Activated T-helper 9 cell treated with anti-CD3 and anti-CD28 coated beads, Interleukin-2, amount 50 U/mL, for 16 hours (primary cell): Measurements from ENCODE around the gene KLHL18.
A peak's percentile ranks its signal among the peaks of the same experiment; 100 is the strongest.
"Not testable (repeated sequence)": the region's sequence is repeated elsewhere in the genome, so short reads cannot be mapped to it uniquely, and the experiment has no call there.

Experiments
- DNase-seq: peaks from one replicate; pipeline ENCODE4 v3.0.0-alpha.2; 2020; ENCODE audit warnings: low read depth

Gene KLHL18

DNA sequence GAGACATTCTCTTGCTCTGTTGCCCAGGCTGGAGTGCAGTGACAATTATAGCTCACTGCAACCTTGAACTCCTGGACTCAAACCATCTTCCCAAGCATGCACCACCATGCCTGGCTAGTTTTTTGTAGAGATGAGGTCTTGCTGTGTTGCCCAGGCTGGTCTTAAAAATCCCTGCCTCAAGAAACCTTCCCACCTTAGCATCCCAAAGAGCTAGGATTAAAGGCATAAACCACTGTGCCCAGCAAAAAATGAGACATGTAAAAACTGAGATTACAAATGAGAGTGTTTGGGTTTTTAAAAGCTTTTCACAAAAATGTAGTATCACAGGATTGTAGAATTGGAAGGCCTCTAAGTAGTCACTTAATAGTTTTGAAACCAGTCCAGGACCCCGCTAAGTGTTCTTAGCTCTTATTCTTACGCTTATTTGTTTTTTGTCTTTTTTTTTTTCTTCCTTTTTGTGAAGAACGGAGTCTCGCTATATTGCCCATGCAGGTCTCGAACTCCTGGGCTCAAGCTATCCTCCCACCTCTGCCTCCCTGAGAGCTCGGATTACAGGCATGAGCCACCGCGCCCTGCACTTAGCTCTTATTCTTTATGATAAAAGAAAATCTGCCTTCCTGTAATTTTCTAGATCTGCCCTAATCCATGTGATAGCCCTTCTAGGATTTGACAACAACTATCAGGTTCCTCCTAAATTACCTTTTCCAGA lies 31.5 kb downstream of the KLHL18 start:
- DNase-seq: no peak

DNA sequence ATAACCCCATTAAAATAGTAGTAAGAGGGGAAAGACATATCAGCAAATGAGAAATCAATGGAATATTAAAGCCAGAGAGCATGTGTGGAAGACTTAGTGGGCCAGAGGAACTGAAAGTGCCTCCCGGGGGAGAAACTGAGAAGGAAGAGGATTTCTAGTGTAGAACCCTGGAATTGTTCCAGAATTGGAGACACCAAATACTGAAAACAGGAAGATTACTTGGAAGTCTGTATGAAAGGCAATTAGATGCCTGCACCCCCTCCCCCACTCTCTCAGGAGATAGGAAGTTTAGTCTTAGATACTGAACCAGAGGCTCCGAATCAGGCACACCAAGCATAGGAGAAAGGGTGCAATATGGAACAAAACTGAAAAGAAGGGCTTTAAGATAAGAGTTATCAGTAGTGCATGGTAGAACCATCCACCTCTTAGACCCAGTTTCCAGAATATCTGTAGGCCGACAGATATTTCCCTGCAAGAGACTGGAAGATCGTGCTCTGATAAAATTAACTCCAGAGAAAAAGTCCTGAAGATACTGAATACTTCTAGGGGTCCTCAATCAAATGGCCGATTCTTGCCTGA lies 32.4 kb downstream of the KLHL18 start:
- no peak for DNase-seq

DNA sequence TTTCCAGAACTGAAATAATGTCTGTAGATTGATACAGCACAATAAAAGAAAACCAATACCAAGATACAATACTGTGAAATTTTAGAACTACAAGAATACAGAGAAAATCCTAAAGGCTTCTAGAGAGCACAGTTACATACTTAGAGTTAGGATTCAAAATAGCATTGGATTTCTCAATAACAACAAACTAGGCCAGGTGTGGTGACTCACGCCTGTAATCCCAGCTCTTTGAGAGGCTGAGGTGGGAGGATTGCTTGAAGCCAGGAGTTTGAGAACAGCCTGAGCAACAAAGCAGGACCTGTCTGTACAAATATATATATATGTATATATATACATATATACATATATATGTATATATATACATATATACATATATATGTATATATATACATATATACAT lies 33.4 kb downstream of the KLHL18 start:
- DNase-seq: not testable (repeated sequence)

DNA sequence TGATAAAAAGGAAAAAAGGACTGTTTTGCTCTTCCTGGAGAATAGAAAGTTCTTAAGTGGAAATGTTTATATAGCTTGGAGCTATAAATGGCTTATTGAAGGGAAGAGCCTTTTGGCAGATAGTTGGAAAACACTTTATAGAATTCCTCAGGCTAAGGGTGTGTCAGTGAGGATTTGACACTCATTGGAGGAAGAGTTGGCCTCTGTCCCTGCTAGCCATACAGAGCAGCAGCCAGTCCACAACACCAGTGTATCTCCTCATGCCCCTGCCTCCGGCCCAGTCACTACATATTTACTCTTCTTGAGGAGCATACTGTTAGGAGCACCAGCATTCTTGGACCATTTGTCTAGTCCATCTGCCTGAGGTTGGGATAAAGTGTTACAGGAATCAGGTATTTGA lies 36.2 kb downstream of the KLHL18 start:
- DNase-seq: no peak

DNA sequence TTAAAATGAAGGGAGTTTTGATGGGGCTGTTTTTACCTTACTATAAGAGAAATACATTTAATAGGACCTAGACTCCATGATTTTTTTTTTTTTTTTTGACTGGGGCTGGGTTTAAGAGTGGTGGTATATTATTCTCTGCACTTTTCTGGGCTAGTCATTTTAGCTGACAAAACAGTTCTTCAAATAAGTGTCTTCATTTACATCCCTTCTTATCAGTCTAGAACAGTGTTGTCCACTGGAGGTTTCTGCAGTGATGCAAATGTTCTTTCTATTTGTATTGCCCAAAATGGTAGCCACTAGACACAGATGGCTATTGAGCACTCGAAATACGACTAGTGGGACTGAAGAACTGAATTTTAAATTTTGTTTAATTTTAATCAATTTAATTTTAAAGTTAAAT lies 37.2 kb downstream of the KLHL18 start:
- no peak for DNase-seq

DNA sequence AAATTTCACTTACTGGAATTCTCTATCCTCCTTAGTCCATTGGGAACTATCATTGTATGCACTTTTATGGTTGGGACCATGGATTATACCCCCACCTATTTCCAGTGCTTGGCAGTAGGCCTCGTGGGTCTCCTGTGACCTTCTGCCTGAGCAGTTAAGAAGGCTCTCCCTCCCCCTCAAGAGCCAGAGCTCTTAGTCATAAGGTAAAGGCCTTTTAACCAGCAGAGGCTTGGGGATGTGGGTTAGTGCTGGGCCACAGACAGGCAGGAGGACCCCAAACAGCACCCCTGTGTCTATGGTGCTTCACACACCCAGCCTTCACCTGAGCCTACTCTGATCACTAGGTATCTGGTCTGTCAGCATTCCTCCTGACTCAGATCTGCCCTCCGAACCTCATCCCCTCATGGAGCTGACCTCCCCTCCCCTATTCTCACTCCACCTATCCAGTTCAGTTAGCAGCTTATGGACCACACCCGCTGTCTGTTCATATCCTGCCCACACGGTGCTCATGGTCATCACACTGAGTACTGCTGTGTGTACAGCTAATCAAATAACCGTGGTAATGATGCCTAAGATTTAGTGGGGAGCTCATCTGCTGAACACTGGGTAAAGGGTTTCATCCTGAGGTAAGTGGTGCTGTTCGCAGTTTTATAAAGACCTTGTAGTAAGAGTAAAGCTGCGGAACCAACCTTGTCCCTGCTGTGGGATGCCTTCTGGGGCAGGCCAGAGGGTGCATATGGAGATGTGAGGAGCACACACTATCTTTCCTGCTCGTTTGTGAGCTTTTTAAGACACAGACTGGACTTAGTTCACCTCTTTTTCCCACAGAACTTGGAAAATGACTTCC lies 40.9 kb downstream of the KLHL18 start:
- no peak for DNase-seq

DNA sequence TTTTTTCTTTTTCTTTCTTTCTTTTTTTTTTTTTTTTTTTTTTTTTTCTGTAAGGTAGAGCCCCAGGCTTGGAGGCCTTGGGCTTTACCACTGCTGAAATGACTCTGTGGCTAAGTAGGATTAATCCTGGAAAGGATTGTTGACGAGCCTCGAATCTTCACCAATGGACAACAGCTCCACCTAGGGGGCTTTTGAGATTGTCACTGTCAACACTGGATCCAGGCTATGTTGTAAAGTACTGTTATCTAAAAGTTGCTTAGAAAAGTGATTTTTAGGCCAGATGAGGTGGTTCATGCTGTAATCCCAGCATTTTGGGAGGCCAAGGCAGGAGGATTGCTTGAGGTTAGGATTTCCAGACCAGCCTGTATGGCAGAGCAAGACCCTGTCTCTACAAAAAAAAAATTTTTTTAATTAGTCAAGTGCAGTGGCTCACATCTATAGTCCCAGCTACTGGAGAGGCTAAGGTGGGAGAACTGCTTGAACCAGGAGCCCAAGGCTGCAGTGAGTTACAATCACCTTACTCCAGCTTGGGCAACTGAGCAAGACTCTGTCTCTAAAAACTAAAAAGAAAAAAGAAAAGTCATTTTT lies 41.6 kb downstream of the KLHL18 start:
- DNase-seq: peak; percentile 23

DNA sequence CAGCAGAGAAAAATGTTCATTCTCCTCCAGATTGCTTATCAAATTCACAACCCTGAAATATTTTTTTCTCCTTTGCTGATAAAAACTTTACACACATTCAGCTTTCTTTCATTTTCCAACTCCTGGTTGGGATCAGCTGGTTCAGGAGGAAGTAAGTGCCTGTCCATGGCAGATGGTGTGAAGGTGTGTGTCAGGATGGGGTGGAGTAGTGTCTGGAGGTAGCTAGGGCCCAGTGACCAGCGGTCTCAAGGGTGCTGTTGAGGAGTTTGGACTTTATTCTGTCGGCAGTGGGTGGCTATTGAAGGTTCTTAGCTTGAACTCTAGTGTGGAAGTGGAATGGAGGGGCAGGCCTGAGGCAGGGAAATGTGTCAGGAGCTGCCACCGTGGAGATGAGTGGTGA lies 51.2 kb downstream of the KLHL18 start:
- DNase-seq: no peak

DNA sequence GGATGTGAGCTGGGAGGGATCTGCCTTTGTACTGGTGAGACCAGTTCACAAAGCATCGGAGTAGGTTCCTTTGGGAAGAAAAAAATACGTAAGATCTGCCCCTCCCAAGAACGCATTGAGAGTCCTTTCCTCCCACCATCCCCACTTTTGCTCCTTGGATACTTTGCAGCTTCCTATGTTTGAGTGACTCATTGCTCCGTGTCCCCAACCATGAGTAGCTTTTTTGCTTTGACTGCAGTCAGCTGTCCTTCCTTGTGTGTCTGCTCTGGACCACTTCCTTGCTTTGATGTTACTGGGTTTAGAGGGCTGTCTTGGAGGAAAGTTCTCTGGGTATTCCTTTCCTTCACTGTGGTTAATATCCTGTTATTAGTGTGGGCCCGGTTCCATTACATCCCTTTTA lies 54.9 kb downstream of the KLHL18 start:
- no peak for DNase-seq

DNA sequence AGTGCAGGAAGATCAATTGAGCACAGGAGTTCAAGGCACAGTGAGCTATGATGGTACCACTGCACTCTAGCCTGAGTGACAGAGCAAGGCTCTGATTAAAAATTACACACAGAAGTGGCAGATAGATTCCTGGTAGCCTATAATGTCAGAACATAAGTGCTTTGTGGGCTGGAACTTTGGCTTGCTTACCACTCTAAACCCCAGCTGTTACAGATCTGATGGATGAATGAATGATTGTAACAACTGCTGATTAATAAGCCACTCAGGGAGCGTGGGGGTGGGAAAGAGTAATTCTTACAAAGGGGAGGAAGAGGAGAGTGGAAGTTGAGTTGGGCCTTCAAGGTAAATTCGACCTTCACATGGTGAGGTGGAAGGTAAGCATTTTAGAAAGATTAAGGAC lies 57.2 kb downstream of the KLHL18 start:
- DNase-seq: no peak

DNA sequence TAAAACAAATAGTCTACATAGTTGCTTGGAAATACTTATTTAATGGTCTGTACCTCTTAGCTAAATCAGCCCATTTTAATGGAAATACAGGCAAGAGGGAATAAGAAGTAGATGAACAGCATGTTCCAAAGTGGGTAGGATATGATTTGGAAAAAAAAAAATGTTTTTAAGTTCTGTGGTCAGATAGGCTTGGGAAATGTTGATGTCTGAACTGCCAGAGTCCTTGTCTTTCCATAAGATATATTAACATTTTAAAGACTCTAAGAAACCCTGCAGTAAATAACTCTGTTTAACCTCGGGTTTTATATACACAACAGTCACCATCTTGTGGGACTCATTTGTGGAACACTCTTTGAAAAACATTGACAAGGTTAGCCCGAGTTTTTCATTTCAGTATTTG lies 58.1 kb downstream of the KLHL18 start:
- no peak for DNase-seq

DNA sequence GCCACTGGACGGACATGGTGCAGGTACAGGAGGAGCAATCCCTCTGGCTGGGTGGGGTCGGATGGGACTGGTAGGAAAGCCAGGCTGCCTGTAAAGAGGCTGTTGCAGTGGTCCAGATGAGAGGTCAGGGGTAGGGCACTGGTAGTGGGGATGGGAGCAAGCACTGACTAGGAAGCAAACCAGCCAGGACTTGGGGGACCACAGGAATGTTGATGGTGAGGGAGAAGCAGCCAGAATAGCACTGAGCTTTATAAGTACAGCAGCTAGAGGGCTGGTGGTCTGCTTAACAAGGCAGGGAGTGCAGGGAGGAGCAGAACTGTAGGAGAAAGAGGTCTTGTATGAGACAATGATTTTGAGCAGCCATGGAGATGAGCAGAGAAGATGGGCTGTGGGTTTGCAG lies 59.4 kb downstream of the KLHL18 start:
- DNase-seq: no peak

DNA sequence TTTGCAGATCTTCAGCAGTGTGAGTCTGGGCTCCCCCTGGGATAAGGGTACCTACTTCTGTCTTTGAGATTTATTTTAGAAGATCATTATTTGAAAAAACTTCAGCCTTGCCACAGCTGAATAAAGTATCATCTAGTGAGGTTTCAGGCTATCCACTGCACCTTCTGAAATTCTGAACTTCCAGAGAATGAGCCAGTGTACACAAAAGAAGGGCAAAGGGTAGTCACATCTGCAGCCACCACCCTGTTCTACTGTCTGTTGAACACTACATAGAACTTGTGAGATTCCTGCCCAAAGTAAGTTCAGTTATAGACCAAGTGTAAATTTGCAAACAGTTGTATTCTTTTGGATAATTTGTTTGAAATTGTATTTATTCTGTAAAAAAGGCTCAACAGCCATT lies 60.1 kb downstream of the KLHL18 start:
- no peak for DNase-seq

DNA sequence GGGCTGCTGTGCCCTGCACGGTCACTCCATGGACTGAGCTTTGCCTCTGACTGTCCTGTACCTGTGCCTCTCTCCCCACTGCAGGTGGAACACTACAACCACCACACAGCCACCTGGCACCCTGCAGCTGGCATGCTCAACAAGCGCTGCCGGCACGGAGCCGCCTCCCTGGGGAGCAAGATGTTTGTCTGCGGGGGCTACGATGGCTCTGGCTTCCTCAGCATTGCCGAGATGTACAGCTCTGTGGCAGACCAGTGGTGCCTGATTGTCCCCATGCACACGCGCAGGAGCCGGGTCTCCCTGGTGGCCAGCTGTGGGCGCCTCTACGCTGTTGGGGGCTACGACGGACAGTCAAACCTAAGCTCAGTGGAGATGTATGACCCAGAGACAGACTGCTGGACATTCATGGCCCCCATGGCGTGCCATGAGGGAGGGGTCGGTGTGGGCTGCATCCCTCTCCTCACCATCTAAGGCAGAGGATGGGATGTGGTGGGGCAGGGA lies 60.8 kb downstream of the KLHL18 start:
- DNase-seq: no peak

DNA sequence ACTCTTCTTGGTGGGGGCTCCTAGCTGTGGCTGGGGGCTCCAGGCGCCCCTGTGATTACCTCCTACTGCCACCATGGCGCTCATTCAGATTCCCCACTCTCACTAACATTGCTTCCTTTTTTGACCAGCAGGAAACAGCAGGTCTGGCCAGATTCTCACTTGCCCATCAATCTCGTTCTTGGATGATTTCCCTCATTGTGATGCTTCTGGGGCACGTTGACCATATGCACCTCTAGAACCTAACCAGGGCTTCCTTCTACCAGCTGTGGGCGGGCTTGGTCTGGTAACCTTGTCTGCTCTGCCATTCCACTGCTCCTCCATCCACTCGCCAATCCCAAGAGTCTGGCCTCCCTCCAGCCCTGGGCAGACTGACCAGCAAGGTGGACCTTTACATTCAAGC lies 62.2 kb downstream of the KLHL18 start:
- DNase-seq: no peak

DNA sequence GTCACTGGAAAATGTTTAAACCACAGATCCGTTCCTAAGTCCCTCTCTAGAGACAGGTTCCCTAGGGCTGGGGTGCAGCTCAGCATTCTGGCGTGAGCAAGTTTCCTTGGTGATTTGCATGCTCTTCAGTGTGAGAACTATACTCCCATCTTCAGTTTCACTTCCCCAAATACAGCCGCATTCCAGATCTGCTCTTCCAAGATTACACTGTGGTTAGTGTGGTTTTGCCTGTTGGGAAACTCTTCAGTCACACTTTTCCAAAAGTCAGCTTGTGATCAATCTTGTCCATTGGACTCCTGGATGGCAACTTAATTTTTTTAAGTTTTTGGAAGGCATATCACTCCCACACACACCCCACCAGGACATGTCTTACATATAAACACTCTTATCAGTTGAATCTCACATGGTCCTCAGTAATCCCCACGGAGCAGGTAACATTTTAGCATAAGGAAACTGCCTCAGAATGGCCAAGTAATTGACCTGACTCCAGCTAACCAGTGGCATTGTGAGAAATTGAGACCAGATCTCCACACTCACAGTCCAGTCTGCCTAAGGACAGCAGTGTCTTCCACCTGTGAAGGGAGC lies 64.6 kb downstream of the KLHL18 start:
- DNase-seq: no peak

DNA sequence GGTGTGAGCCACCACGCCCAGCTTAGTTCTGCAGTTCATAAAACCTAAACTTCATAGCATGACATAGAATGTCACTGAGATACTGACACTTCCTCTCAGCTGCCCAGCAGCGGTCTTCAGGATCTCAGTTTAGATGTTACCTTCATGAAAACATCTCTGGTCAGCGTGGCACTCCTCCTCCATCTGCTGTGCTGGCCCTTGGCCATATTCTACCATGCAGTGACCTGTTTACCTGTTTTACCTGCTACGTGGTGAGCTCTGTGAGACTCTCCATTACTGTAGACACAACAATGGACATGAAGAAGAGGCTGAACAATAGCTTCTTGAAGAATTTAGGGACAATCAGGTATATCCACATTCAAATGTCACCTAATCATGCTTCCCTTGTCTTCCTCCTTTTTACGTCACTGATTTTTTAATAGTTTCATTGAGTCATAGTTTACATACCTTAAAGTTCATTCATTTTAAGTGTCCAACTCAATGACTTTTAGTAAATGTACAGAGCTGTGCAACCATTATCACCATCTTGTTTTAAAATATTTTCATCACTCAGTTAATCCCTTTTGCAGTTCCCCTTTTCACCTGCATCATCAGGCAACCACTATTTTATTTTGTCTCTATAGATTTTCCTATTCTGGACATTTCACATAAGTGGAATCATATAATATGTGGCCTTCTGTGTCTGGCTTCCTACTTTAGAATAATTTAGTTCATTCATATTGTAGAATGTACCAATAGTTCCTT lies 65.8 kb downstream of the KLHL18 start:
- DNase-seq: no peak

DNA sequence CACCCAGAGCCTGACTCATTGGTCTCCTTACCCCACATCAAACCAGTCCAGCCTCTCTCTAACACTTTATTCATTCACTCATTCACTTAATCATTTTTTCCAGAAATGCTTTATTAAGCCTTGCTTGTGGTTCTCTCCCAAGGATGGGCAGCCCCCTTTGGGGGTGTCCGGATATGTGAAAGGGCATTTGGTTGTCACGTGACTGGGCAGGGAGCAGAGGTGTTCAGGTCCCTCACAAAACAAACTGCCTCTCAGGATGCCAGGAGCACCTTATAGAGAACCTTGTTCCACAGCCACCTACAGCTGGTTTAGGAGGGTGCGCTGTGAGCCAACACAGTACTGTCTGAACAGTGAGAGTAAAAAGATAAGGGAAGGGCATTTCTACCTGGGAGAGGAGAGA lies 72.3 kb downstream of the KLHL18 start:
- DNase-seq: no peak

DNA sequence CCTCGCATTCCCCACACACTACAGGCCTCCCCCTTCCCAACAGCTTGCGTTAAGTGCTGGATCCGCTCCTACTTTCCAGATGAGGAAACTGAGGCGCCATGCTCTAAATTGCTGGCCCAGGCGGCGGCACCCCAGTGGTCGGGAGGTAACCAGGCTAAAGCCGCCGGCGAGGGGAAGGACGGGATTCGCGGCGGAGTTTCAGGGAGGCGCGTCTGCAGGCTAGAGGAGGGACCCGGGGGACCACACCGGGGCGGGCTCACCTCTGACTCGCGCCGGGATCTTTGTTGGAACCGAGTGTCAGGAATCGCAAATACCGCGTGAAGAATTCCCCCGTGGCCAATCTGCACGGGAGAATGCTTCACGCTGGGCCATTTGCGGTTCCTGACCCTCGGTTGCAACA lies 73.5 kb downstream of the KLHL18 start:
- no peak for DNase-seq

DNA sequence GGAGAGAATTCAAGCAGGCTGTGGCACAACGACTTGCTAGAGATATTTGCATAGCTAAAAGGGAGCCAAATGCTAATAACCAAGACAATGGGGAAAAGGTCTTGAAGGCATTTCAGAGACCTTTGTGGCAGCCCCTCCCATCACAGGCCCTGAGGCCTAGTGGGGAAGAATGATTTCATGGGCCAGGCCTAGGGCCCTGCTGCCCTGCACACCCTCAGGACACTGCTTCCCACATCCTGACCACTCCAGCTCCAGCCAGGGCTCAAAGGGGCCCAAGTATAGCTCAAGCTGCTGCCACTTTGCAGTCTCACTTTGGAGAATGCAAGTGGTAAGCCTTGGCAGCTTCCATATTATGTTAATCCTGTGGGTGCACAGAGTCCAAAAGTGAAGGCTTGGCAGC lies 76.6 kb downstream of the KLHL18 start:
- DNase-seq: no peak

DNA sequence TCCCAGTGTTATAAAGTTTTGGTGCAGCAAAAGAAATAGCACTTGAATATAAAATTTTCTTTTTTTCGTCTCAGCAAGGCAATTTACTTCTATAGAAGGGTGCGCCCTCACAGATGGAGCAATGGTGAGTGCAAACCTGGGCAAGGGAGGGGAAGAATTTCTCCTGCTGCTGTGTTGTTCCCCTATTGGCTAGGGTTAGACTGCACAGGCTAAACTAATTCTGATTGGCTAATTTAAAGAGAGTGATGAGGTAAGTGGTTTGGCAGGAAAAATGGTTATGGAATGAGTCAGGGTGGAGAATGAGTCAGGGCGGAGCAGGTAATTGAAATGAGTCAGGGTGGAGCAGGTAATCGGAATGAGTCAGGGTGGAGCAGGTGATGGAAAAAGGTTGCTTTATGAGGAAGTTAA lies 77.4 kb downstream of the KLHL18 start:
- DNase-seq: not testable (repeated sequence)

DNA sequence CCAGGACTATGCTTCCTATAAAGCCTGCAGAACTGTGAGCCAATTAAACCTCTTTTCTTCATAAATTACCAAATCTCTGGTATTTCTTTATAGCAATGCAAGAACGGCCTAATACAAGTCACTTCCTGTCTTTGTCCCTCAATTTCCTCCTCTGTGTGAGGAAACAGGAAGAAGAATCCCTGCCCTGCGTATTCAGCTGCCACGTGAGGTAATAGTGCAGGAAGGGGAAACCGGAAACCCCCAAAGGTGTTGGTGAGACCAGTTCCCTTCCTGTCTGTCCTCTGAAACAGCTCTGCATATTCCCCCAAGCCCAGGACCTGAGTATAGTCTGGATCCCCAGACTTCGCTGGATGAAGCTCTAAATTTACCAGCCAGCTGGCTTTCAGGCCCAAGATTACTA lies 80.0 kb downstream of the KLHL18 start:
- no peak for DNase-seq
